Measurements from ENCODE around the gene GRIK5.
A peak's percentile ranks its signal among the peaks of the same experiment; 100 is the strongest.

GRIK5 gene

DNA sequence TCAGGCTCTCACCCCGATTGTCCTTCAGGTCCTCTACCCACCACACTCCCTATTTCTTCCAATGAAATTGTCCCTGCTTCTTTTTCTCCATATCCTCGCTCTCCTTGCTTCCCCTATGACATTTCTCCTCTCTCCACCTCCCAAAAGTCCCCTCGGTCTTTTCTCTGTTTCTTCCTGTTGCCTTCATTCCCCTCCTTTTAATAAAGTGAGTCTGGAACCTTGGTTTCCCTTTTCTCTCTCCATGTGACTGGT lies 5.3 kb upstream of the GRIK5 start:
- no peak for DNase-seq

DNA sequence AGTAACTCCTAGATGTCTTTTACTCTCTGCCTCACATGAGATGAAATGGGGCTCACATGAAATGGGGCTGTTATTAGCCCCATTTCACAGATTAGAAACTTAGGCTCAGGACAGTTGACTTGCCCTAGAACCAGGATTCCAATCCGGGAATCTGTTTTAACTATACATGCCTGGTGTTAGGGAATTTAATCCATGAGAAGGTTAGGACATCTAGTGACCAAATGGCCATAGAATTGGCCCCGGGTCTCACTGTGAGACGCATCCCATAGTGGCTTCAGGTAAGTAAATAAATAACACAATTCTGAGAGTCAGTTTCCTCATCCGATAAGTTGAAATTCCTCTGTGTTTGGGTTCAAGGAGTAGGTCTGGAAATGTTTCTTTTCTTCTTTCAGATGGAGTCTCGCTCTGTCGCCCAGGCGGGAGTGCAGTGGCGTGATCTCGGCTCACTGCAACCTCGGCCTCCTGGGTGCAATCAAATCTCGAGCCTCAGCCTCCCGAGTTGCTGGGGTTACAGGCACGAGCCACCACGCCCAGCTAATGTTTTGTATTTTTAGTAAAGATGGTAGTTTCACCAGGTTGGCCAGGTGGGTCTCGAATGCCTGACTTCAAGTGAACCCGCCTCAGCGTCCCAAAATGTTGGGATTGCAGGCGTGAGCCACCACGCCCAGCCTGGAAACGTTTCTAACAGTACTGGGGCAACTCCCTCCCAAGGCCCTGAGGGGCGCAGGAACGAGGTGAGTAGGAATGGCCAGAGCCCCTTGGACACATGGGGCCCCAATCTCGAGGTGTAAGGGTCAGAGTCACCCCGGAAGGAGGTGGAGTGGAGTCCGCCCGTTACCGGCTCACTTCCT lies 4.7 kb upstream of the GRIK5 start:
- no peak for DNase-seq

DNA sequence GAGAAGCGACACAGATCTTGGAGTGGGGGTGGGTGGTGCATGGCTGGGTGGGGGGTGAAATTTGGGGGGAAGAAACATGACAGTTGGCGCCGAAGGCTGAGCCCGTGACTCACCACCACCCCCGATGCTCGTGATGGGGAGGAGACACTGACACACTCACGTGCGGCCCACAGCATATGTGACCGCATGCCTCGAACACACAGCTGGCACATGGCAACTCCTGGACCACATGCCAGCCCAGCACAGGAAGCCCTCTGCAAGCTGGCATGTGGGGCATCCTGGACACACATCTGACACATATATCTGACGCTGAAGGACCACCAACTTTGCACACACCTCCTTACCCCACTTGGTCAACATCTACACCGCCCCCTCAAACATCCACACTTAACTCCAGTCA lies 1.2 kb upstream of the GRIK5 start:
- no peak for DNase-seq

DNA sequence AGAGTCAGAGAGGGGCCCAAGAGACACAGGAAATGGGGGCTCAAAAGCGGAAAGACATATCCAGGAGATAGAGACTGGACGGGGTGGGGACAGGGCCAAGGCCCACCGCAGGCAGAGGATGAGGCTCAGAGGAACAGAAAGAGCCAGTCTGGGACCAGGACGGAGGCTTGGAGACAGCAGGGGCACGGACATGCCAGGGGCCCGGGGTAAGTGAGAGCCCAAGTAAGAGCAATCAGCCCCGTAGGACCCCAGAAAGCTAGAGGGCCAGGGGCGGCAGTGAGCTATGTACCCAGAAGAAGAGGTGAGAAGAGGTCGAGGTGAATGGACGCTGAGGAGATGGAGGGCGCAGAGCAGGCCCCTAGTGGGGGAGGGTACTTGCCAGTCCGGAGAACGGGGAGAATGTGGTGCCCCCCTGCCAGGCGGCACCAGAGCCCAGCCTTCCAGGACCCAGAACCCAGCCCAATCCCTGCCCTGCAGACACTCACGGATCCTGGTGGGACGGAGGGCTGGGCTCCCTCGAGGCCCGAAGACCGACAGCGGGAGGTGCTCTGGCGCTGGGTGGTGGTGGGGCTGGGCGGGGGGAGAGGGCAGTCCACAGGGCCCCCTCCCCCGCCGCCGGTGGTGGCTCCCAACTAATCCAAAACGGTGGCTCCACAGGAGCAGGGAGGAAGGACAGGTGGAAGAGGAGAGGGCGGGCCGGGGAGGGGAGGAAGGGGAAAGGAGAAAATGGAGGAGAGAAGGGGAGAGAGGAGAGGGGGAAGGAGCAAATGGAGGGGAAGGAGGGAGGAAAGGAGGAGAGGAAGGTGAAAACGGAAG lies 1.0 kb downstream of the GRIK5 start:
- no peak for DNase-seq

DNA sequence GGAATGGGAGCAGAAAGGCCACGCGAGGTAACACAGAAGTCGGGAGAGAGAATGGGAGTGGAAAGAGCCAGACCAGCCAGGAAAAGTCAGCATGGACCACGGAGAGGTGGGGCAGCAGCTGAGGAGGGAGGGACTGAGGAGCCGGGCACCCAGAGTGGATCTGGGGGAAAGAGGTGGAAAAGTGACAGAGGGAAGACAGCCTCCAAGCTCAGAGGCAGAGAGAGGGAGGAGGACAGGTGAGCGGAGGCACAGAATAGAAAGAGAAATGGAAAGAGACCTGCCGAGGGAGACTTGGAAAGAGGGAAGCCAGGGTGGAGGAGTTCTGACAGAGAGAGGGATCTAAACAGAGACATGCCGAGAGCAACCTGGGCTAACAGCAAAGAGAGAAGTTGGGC lies 1.6 kb downstream of the GRIK5 start:
- no peak for DNase-seq

DNA sequence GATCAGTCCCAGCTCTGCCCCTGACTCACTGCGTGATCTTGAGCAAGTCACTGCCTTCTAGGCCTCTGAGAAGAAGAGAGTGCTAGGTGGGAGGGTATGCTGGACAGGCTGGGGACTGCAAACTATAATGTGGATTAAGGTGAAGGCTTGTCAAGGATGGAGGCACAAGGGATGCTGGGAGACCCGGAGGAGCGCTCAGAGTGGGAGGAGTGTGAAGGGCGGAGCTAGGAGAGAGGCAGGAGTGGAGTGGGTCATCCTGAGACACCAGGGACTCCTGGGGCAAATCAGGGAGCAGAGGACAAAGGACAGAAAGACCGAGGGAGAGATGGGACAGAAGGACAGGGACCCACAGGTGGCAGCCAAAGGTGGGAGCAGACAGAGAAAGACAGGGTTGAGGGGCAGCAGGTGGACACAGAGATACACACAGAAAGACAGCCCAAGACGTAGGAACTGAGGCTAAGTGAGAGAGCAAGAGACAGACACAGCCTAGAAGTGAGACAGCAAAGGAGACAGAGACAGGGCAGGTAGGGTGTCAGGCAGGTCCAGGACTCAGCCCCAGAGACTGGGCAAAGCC lies 2.6 kb downstream of the GRIK5 start:
- no peak for DNase-seq

DNA sequence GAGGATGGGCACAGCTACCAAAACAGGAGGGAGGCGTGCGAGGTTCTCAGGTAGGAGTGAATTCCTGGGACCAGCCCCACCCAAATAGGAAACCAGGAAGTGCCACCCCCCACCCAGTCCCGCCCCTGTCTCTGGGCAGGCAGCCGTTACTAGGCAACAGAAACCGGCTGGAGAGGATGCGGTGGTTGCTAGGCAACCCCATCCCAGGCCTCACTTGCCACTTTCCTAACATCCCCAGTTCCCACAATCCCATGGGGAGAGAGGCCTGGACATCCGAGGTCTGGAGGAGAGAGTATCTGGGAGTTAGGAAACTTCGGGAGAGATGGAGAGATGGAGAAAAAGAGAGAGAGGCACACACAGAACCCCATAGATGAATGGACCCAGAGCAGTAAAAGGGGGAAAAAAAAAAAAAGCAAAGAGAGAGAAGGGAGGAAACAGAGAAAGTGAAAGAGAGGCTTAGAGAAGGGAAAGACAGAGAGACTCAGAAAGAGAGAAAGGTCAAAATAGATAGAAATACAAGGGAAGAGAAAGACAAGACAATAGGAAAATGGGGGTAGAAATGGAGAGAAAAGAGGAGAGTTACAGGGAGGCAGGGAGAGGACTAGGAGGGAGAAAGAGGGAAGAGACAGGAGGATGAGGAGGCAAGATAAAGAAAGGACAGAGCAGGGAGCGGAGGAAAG lies 3.8 kb downstream of the GRIK5 start:
- DNase-seq: peak; percentile 46 to 62

DNA sequence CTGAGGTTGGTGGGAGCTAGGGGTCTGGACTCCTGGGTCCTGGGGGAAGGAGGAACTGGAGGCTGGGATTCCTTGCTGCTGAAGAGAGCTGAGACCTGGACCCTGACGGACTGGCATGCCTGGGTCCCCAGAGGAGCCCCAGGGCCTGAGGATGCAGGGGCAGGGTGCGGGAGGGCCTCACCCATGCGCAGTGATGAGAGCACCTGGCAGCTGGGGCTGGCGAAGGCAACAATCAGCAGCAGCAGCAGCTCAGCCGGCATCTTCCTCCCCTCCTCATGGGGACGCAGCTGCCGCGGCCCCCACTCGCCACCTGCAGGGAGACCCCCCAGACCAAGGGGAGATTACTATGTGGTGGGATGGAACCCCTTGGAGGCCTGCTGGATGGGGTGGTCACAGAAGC lies 4.5 kb downstream of the GRIK5 start:
- DNase-seq: no peak

DNA sequence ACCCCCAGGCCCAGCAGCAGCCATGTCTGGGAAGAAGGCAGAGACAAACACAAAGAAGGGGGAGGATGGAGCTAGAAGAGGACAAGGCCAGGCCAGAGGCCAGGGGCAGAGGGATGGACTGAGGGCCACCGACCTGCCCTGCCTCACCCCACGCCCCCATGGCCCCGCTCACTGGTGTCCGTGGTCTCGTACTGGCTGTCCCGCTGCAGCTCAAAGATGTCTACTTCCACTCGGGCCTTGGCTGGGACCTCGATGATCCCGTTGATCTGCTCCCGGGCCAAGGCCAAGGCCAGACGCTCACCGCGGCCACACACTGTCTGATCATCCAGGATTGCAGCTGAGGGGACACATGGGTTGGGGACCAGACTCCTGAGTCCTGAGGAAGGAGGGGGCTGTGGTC lies 5.0 kb downstream of the GRIK5 start:
- no peak for DNase-seq

DNA sequence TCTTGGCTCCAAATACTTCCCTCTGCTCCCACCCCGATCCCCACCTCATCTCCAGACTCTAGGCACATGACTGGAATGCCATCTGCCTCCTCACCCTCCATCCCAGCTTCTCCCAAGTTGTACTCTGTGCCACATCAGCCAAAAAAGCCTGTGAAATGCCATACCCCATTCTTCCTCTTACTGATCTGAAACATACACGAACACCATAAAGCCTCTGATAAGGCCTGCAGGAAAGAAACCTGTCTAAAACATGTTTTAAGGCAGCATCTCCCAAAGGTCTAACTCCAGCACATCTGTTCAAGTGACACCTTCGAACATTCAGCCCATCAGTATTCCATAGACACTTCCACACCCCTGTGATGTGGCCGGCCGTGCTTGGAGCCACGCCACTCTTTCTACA lies 5.6 kb downstream of the GRIK5 start:
- no peak for DNase-seq

DNA sequence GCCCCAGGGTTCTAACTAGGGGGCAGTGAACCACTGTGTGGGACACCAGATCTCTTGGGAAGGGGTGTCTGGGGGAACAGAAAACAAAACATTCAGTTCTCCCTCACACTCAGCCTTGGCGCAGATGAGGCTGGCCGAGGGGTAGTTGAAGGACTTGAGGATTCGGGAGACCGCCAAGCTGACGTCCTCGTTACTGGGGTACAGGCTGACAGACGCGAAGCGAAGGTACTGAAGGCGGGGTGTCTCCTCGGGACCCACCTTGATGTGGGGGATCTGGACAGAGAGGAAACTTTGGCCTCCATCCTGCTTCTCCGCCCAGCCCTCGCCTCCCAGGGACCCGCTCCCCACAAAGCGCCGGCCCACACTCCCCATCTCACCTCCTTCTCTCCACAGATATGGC lies 7.6 kb downstream of the GRIK5 start:
- DNase-seq: no peak

DNA sequence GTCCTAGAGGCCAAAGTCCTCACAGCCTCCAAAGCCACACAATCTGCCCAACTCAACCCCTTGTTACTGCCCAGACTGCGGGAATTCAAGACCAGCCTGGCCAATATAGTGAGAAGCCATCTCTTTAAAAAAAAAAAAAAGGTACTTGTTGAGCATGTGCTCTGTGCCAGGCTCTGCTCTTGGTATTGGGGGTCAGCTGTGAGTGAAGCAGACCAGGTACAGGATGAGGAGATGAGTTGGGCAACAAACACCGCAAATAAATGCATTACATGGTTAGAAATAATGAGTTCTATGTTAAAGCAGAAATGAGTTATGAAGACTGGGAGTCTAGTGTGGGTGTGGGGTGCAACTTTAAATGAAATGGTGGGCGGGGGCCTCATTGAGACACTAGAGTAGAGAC lies 9.9 kb downstream of the GRIK5 start:
- DNase-seq: no peak

DNA sequence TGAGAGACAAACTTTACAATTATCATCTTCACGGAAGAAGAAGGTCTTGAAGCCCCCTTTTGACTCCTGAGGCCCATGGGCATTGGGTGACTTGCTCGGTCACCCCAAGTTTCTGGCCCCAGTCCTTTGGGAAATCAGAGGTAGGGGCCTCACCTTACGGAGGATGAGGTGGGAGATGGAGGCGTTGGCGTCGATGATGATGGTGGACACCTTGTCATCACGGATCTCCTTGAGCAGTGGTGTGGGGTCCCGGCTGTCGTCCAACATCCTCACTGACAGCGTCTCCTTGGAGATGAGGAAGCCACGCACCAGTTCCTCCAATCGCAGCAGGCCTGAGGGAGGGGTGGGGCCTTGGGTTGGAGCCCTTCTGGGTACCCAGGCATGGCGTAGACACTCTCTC lies 10.8 kb downstream of the GRIK5 start:
- DNase-seq: no peak

DNA sequence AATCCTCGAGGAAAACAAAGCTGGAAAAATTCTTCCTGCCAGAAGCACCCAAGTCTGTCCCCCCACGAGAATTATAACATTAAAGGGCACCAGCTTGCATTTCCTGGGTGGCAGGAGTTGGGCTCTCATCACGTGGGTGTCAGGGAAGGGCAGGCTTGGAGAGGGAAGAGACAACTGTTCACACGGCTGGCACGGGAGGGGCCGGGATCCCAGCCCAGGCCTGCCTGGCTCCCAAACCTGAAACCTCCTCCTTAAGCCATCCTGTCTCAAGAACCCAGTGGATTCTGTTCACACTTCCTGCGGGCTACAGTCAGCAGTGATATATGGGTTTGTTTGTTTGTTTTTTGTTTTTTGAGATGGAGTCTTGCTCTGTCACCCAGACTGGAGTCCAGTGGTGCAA lies 12.2 kb downstream of the GRIK5 start:
- no peak for DNase-seq

DNA sequence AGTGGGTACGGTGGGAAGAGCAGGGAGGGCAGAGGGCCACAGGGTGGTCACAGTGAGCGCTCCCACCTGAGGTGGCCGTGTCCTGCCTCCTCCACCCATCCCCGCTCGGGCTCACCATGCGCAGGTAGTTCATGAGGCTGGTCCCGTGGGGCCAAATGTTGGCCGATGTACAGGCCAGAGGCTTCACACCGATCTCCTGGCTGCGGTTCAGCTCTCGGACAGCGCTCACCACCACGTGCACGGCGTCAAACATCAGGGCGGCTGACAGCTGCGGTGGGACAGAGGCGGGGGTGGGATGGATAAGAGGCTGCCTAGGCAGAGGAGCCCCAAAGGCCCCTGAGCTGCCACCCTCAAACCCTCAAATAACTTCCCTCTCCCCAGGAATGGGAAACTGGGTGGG lies 15.8 kb downstream of the GRIK5 start:
- DNase-seq: no peak

DNA sequence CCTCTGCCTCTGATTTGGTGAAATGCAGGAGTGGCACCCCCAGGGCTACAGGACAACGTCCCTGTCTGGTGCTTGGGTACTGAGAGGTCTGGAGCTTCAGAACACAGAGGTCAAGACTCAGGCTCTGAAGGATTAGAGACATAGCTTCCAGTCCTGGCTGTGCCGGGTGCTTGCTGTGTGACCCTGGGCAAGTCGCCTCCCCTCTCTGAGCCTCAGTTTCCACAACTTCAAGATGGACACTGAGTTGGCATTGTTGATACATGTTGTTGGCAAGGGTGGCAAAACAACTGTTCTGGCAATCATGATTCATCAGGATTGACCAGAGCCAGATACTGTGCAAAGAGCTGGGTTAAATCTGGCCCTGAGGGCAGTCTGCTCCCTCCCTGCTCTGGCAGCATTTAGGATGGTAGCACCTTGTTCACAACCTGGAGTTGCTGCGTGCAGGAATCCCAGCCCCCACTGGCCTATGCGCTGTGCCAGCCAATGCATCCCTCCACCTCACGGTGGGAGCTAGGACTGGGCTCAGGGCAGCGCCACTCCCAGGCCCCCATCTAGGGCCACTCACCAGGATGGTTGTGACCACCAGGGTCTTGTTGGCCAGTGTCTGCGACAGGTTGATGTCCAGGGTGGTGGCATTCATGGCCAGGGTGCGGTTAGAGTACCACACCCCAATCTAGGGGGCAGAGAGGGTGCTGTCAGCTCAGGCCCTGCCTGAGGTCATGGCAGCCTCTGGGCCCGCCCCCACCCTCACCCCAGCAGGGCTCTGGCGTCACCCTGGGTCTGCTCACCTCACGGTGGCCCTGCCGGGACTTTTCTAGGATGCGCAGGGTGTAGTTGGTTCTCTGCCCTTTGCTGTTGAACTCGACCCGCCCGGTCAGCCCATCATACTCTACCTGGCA lies 16.7 kb downstream of the GRIK5 start:
- DNase-seq: no peak

DNA sequence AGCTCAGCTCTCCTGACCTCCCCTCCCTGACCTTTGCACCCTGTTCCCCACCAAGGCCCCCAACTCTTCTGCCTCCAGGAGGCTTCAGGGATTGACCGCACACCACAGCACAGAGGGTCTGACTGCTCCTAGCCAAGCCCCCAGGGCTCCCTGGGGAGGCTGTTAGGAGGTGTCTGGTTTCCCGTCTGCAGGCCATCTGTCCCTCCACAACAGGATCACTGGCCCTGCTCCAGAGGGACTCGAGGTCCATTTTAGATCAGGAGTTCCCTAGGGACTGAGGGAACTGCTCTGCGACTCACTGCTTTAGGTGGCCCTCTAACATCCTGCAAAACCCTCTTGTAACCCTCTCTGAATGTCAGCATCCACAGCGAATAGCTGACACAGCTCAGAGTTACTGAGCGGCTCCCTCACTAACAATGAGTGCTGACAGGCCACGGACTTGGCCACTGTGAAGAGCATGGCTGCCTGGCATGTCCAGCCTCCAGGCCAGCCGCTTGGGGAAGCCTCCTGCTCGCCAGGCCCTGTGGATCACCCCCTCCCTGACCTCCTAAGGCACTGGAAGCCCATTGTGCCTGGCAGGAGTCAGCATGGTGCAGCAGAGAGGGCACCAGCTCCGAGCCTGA lies 17.7 kb downstream of the GRIK5 start:
- DNase-seq: no peak

DNA sequence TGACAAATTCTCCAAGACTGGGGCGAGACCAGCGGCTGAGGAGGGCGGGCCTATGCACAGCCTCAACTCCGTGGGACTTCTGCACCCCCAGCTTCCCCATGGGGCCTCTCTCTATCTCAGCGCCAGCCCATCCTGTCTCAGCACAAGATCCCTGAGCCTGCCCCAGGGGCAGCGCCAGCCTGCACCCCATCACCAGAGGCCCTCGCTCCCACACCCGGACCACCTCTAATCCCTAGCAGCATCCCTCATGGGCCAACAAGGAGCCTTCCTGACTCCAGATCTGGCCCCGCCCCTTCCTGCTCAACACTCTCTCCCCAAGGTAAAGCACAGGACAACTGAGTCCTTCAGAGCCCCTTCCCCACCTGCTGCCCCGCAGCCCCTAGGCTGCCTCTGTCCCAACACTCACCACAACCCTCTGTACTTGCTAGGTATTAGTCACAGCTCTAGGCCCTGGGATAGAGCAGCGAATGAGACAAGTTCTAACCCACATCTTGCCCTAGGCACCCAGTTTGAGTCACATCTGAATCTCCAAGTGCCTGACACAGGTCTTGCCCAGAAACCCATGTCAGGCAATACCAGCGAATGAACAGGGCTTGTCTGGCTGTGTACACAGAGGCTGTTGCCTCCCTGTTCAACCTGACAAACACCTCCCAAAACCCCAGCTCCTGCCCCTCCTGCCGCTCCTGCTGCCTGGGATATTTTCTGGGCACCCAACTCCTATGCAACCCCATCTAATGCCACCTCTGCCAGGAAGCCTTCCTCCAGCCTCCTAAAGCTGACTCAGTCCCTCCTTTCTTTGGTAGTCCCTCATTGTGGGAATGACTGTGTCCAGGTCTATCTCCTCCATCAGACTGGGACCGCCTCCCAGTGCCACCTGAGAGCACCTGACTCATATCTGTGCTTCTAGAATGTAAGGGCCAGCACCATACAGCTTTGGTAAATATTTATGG lies 18.6 kb downstream of the GRIK5 start:
- no peak for DNase-seq

DNA sequence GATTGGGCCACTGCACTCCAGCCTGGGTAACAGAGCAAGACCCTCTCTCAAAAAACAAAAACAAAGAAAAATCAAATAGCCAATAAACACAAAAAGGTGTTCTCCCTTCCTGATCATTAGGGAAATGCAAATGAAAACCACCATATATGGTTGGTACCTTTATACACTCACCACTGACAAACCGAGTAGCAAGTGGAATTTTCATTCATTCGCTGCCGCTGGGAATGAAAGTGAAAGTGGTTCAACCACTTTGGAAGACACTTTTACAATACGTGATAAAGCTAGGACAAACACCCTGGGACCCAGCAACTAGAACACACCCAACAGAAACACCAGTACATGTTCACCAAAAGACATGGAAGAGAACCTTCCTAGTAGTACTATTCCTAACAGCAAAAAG lies 21.0 kb downstream of the GRIK5 start:
- DNase-seq: no peak

DNA sequence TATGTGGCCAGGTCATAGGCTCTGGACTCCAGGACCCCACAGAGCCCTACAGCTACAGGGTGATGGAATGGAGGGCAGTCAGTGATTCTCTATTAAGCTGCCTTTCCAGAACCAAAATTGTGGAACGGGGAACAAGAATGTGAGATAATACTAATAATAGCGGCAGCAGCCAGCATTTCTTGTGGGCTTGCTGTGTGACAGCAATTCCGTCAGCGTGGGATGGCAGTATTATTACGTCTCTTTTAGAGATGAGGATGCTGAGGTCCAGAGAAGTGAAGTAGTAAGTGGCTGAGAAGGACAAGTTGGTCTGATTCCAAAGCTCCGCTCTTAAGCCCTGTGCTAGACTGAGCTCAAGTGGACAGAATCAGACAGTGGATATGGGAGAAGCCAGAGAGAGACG lies 24.4 kb downstream of the GRIK5 start:
- DNase-seq: no peak
